ENCODE data around the gene EPB41L5.

- no peak for TF ChIP-seq SIN3A (IDR thresholded peaks at IDR 0.05; ENCODE audit: borderline replicate concordance, insufficient read depth, low read length)
- no peak for TF ChIP-seq TAF1 (IDR thresholded peaks at IDR 0.05; ENCODE audit: borderline replicate concordance, insufficient read depth, low read length)
- no peak for TF ChIP-seq POLR2AphosphoS5 (IDR thresholded peaks at IDR 0.05; ENCODE audit: low read depth, low read length)
- no peak for TF ChIP-seq REST (IDR thresholded peaks at IDR 0.05; ENCODE audit: insufficient read depth in 1 of 2, low read depth in 2 of 2, low read length in 2 of 2)
- no peak for TF ChIP-seq FOXP2 (optimal IDR thresholded peaks at IDR 0.05; ENCODE audit: borderline replicate concordance, extremely low read depth, extremely low read length, insufficient read depth)
Measured at GRCh38 chr2:120167272-120167671, 154.4 kb downstream of the EPB41L5 start.
